SJCRH30 (cell line): Measurements from ENCODE around the gene MYO1A. TPM values are rescaled to one million over a fixed set of nuclear protein-coding genes. Genes with fewer than 3 reads are reported as not detected.
A peak's percentile ranks its signal among the peaks of the same experiment; 100 is the strongest.

ENCODE experiments used
- DNase-seq, 2 experiments: peaks; one replicate each; pipeline ENCODE4 v3.0.0-alpha.2; 2015 to 2020
- H3K27ac ChIP-seq: fragments of 250-450 bp; sonication (Bioruptor Pico); 2 replicates; pipeline ENCODE4 v1.5.1; 2020; ENCODE audit warnings: mild to moderate bottlenecking, moderate library complexity
- H3K27me3 ChIP-seq: fragments of 250-450 bp; sonication (Bioruptor Pico); 2 replicates; pipeline ENCODE4 v1.5.1; 2020; ENCODE audit warnings: mild to moderate bottlenecking, moderate library complexity
- H3K36me3 ChIP-seq: fragments of 250-450 bp; sonication (Bioruptor Pico); 2 replicates; pipeline ENCODE4 v1.5.1; 2020; ENCODE audit warnings: mild to moderate bottlenecking, moderate library complexity
- H3K4me1 ChIP-seq: fragments of 250-450 bp; sonication (Bioruptor Pico); 2 replicates; pipeline ENCODE4 v1.5.1; 2020; ENCODE audit warnings: mild to moderate bottlenecking, moderate library complexity
- H3K4me3 ChIP-seq: fragments of 250-450 bp; sonication (Bioruptor Pico); 2 replicates; pipeline ENCODE4 v1.5.1; 2020; ENCODE audit warnings: mild to moderate bottlenecking, moderate library complexity
- H3K9me3 ChIP-seq: fragments of 250-450 bp; sonication (Bioruptor Pico); replicated peaks from 2 replicates; pipeline ENCODE4 v1.5.1; 2020; ENCODE audit warnings: mild to moderate bottlenecking, moderate library complexity
- total RNA-seq: library from RNA; depleted of rRNA; stranded (reverse); fragments of >200 nt; shearing (Covaris generic); gene quantifications from 2 replicates; pipeline ENCODE4 v1.2.3, GENCODE V29; 2014; rRNA removed

Gene MYO1A
- total RNA-seq: 0.02 TPM in 1 of 2 replicates, not detected in the other

GRCh38 chr12:57049890-57050289 lies at the start of gene MYO1A:
Gene MYO1A (minus strand): TSS chr12:57050129. CDS start chr12:57048323, 1,806 bp downstream.
- Histone ChIP-seq H3K27me3 (peaks cover 26% of the 10 kb centered on the region), H3K4me1 (peaks cover 11% of the 10 kb centered on the region; the same call in 1 of the 2 replicates), H3K27ac (no peak within 1 kb of the TSS), H3K36me3 (no peaks in the 10 kb centered on the region), H3K9me3 (peaks cover 10% of the 10 kb centered on the region), H3K4me3 (no peak within 1 kb of the TSS)
- DNase-seq: peak; percentile 66 to 80

DNA sequence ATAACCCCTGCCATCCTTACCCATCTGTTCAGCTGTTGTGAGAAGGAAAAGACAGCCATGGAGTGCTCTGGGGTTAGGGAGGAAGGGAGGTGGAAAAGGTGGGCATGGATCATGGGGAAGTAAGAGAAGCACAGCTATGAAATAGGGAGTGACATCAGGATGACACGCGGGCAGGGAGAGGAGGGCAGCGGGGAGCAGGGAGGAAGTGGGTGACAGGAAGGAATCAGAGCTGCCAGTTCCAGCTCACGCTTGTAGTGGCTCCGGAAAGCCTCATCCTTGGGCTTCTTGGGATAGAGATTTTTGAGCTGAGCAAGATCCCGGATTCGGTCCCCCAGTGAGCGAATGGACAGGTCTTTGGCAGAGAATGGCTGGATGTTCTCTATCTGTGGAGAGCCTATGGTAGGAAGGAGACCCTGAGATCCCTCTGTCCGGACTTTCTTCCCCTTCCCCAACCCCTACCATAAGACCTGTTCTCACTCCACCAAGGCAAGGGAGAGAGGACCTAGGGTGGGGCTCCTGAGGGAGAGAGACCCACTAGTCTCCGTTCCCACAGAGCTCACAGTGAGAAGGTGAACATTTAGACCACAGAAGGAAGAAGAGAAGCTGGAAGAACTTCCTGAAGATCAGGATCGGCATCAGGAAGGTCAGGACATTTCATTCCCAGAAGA lies 49.3 kb upstream of the MYO1A start:
- peak in 1 of 2 experiments; percentile 46 for DNase-seq
- no peaks in the 10 kb centered on the region for H3K4me1 ChIP-seq
- no peak overlapping the region for H3K27ac ChIP-seq
- H3K36me3 ChIP-seq: peaks cover 5% of the 10 kb centered on the region
- H3K9me3 ChIP-seq: no peaks in the 10 kb centered on the region
- H3K4me3 ChIP-seq: no peak overlapping the region
- peaks cover 10% of the 10 kb centered on the region for H3K27me3 ChIP-seq

GRCh38 chr12:57098546-57098945 lies 48.6 kb upstream of the MYO1A start:
- no peak overlapping the region for H3K27ac ChIP-seq
- H3K4me3 ChIP-seq: no peak overlapping the region
- H3K36me3 ChIP-seq: peaks cover 7% of the 10 kb centered on the region
- DNase-seq: peak in 1 of 2 experiments; percentile 42
- H3K27me3 ChIP-seq: peaks cover 10% of the 10 kb centered on the region
- H3K4me1 ChIP-seq: peaks cover 3% of the 10 kb centered on the region; the same call in 1 of the 2 replicates
- H3K9me3 ChIP-seq: no peaks in the 10 kb centered on the region

- Histone ChIP-seq H3K27ac (no peak overlapping the region), H3K4me1 (peaks cover 5% of the 10 kb centered on the region; the same call in 1 of the 2 replicates), H3K27me3 (peaks cover 10% of the 10 kb centered on the region), H3K36me3 (peaks cover 15% of the 10 kb centered on the region), H3K4me3 (no peak overlapping the region), H3K9me3 (no peaks in the 10 kb centered on the region)
- peak in 1 of 2 experiments; percentile 27 for DNase-seq
Measured at GRCh38 chr12:57097554-57097835, 47.6 kb upstream of the MYO1A start.

DNA sequence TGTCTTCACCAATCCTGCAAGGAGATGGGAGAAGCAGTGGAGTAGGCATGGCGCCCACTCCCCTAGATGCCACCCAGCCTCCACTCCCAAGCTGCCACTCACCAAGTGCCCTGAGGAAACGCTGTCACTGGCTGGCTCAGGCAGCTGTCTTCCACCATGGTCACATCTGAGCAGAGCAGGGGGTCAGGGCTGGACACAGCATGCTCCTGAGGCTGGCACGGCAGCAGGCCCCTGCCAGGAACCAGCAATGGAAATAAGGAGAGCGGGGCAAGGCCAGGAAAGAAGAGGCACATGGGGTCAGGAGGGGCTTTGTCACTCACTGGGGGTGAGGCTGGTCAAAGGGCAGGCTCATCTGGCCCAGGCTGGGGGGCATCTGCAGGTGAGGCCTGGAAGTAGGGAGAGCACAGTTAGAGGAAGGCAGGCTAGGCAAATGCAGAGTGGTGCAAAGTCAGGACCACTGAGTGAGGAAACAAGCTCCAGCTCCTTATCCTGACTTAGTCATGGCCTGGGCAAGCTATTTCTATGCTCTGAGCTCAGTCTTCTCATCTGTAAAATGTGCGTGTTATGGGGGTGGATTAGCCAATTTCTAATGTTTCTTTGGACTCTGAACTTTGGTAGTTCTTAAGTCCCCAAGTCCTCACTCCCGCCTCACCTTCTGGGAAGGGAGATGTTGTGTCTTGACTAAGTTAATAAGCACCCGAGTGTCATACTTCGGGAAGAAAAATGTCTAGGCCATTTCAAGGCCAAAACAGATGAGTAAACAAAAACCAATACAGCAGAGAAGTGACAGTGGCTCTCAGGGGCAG lies 47.0 kb upstream of the MYO1A start:
- Histone ChIP-seq H3K4me1 (peaks cover 5% of the 10 kb centered on the region; the same call in 1 of the 2 replicates), H3K27me3 (peaks cover 10% of the 10 kb centered on the region; the same call in 1 of the 2 replicates), H3K9me3 (no peaks in the 10 kb centered on the region), H3K27ac (no peak overlapping the region), H3K4me3 (no peak overlapping the region), H3K36me3 (peaks cover 18% of the 10 kb centered on the region)
- peak in 1 of 2 experiments; percentile 50 for DNase-seq

DNA sequence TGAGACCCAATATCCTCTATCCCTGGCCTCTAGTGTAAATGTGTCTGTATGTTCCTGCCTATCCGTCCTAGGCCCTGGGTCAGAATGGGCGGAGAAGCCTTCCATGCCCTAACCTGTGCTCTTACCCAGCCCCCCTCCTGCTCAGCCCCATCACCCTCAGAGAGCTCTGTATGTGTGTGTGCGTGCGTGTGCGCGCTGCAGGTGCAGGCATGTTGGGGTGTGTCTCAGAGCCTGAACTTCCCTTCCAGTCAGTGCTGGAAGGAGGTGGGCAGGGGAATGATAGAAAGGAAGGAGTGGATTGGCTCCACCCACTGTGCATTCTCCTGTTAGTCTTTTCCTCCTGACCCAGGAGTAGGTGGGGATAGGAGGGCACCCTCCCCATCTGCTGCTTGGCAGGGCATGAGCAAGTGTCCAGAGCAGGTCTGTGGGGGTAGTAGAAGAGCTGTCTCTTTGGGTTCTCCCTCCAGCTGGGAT lies 46.2 kb upstream of the MYO1A start:
- Histone ChIP-seq H3K36me3 (peaks cover 18% of the 10 kb centered on the region), H3K4me1 (peaks cover 5% of the 10 kb centered on the region; the same call in 1 of the 2 replicates)

DNA sequence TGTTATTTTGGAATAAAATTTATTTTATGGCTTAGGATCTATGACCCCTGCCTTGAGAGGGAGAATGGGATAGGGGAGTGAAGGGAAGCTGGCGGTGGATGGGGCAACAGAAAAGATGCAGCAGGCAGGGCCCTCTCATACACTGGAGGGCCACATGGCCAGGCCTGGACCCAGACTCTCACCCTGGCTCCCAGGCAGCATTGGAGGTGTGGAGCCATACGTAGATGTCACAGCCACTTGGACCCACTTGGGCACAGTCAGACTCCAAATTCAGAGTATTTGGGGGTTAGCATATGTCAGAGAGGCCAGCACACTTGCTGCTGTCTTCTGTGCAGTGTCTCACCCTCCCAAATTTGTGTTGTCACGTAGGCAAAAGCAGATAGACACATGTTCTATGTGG lies 45.5 kb upstream of the MYO1A start:
- H3K27ac ChIP-seq: no peak overlapping the region
- H3K9me3 ChIP-seq: no peaks in the 10 kb centered on the region
- peaks cover 5% of the 10 kb centered on the region; the same call in 1 of the 2 replicates for H3K4me1 ChIP-seq
- H3K36me3 ChIP-seq: peaks cover 18% of the 10 kb centered on the region
- peaks cover 10% of the 10 kb centered on the region; the same call in 1 of the 2 replicates for H3K27me3 ChIP-seq
- no peak overlapping the region for H3K4me3 ChIP-seq
- DNase-seq: peak in 1 of 2 experiments; percentile 27

More for the DNA sequence above, 46.2 kb upstream of the MYO1A start:
- H3K27ac ChIP-seq: no peak overlapping the region
- peak in 1 of 2 experiments; percentile 56 for DNase-seq
- H3K27me3 ChIP-seq: peaks cover 10% of the 10 kb centered on the region; the same call in 1 of the 2 replicates
- no peaks in the 10 kb centered on the region for H3K9me3 ChIP-seq
- no peak overlapping the region for H3K4me3 ChIP-seq

DNA sequence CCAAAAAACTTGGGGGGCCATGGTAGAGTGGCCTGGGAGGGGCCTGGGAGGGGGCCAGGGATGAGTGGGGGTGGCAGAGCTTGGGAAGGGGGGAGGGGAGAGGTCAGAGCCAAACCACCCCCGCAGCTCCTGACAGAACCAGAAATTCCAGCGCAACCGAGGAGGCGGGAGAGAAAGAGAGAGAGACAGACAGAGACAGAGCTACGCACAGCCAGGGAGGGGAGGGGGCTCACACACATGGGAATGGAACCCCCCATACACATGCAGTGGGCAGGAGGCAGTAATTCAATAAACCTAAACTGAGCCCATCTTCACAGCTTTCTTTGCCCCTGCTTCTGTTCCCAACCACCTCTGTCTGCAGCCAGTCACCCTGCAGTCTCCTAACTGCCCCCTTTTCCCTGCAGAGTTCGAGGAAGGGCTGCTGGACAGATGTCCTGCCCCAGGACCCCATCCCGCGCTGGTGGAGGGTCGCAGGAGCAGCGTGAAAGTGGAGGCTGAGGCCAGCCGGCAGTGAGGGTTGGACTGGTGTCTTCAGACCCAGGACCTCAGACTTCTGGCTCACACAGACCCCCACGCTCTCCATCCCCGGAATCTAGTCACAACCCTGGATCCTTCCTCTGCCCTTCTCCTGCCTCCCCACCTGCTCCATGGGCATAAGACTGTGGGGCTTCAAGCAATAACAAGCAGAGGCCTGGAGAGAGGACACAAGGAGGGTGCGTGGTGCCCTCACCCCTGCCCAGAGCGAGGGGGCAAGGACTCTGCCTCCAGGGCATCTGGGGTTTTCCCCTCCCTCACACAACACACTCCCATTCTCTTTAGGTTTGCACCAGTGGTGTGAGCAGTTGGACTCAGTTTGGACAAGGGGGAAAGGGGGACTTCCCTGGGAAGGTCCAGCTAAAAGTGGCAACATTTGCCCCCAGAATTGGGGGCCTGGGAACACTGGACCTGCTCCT lies 44.6 kb upstream of the MYO1A start:
- peaks cover 18% of the 10 kb centered on the region for H3K36me3 ChIP-seq
- peak overlapping the region; percentile 24 for H3K4me3 ChIP-seq
- peaks cover 5% of the 10 kb centered on the region; the same call in 1 of the 2 replicates for H3K27me3 ChIP-seq
- peaks cover 5% of the 10 kb centered on the region; the same call in 1 of the 2 replicates for H3K4me1 ChIP-seq
- DNase-seq: peak in 1 of 2 experiments; percentile 51
- no peaks in the 10 kb centered on the region for H3K9me3 ChIP-seq
- H3K27ac ChIP-seq: no peak overlapping the region

DNA sequence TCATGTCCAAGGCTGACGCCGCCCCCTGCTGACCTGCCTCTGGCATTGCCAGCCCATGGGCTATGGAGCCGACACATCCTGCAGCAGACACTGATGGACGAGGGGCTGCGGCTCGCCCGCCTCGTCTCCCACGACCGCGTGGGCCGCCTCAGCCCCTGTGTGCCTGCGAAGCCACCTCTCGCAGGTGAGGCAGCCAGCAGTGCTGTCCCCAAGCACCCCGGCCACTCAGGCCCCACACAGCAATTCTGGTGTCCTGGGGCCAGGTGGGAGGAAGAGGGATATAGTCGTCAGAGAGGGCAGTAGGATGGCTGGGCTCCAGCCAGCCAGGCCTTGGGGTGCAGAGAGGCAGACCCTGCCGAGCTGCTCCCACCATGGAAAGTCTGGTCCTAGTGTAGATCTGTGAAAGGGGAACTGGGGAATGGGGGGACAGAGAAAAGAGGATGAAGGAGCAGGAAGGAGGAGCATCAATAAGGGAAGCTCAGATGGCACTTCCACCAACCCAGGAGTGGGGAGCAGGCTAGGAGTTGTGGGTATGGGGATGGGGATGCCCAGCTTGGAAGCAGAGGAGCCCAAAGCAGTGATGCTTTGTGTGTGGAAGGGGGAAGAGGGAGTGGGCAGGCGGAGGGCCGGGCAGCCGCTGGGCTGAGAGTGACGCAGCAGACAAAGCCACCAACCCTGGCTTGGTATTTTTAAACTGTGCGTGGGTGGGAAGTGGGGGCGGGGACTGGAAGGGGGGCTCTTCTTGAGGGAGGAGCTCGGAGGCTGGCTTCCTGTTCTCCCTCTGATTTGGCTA lies 43.7 kb upstream of the MYO1A start:
- H3K4me3 ChIP-seq: peak overlapping the region; percentile 24

DNA sequence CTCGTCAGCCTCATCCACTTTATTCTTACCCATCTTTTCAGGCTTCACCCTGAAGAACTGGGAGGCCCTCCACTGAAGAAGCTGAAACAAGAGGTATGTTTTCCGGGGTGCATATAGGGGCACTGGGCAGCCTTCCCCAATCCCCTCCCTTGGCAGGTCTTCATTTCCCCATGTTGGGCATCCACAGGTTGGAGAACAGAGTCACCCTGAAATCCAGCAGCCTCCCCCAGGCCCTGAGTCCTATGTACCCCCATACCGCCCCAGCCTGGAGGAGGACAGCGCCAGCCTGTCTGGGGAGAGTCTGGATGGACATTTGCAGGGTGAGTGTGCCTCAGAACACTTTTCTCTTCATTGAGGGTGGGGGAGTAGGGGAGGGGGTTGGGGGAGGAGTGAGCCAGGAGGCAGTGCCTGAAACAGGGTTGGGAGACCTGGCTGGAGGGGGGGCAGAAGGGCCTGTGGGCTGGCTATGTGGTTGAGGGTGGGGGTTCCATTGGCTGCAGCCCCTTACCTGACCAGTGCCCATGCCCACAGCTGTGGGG lies 43.0 kb upstream of the MYO1A start:
- no peaks in the 10 kb centered on the region for H3K27me3 ChIP-seq
- no peaks in the 10 kb centered on the region for H3K9me3 ChIP-seq
- H3K36me3 ChIP-seq: peaks cover 18% of the 10 kb centered on the region
- H3K4me1 ChIP-seq: peaks cover 5% of the 10 kb centered on the region; the same call in 1 of the 2 replicates
- no peak overlapping the region for H3K4me3 ChIP-seq
- H3K27ac ChIP-seq: no peak overlapping the region
- DNase-seq: peak in 1 of 2 experiments; percentile 50

More for the DNA sequence above, 43.7 kb upstream of the MYO1A start:
- Histone ChIP-seq H3K27ac (no peak overlapping the region), H3K27me3 (0 out of 2 replicates have a peak, but pooled peaks cover under 1% of the 10 kb centered on the region), H3K9me3 (no peaks in the 10 kb centered on the region), H3K4me1 (peaks cover 5% of the 10 kb centered on the region; the same call in 1 of the 2 replicates), H3K36me3 (peaks cover 18% of the 10 kb centered on the region)
- peak; percentile 94 for DNase-seq

DNA sequence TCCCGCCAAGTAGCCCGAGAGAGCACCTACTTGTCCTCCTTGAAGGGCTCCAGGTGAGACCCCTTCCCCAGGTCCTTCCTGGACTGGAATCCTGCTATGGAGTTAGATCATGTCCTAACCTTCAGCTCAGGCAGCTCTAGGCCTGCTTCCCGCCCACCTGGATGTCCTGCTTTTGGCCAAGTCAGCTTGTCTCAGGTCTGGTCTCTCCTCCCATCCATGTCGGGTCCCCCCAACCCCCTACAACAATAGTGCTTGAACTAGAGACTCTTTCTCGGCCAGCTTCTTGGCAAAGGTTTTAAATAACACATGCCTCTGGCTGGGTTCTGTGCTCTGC lies 42.6 kb upstream of the MYO1A start:
- Histone ChIP-seq H3K27me3 (no peaks in the 10 kb centered on the region), H3K9me3 (no peaks in the 10 kb centered on the region), H3K36me3 (peaks cover 18% of the 10 kb centered on the region), H3K4me3 (no peak overlapping the region), H3K27ac (no peak overlapping the region), H3K4me1 (peaks cover 5% of the 10 kb centered on the region; the same call in 1 of the 2 replicates)
- DNase-seq: peak in 1 of 2 experiments; percentile 52

DNA sequence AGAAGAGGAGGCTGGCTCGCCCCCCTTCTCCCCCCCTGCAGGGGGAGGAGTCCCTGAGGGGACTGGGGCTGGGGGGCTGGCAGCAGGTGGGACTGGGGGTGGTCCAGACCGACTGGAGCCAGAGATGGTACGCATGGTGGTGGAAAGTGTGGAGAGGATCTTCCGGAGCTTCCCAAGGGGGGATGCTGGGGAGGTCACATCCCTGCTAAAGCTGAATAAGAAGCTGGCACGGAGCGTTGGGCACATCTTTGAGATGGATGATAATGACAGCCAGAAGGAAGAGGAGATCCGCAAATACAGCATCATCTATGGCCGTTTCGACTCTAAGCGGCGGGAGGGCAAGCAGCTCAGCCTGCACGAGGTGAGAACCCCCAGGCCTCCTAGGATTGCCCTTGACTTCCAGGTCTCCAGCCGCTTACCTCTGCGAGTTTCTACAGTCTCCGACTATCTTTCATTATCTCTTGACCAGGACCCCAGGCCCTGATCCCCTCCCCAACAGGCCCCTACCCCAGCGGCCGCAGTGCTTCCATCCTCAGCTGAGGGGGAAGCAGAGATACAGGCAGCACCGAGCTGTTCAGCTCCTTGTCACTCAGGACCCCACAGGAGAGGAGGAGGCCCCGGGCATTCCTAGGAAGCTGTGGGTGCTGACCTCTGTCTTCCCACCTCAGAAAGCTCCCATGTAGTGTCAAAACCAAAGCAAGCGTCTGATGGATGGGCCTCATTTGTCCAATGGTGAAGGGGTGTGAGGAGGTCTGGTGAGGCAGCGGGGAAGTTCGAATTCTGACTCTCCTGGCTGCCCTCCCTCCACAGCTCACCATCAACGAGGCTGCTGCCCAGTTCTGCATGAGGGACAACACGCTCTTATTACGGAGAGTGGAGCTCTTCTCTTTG lies 42.0 kb upstream of the MYO1A start:
- Histone ChIP-seq H3K9me3 (no peaks in the 10 kb centered on the region), H3K27ac (no peak overlapping the region), H3K36me3 (peaks cover 18% of the 10 kb centered on the region), H3K4me1 (peaks cover 5% of the 10 kb centered on the region; the same call in 1 of the 2 replicates), H3K27me3 (no peaks in the 10 kb centered on the region), H3K4me3 (no peak overlapping the region)
- peak; percentile 47 to 51 for DNase-seq
